Brain microvascular endothelial cell (primary cell): ENCODE data around the gene UTP11.

Source experiments
- DNase-seq: peaks from one replicate; pipeline ENCODE4 v3.0.0-alpha.2; 2020
- H3K27ac ChIP-seq: fragments of 250-450 bp; sonication (Bioruptor Pico); 2 replicates; pipeline ENCODE4 v1.5.1; 2020; ENCODE audit warnings: mild to moderate bottlenecking, moderate library complexity
- H3K27me3 ChIP-seq: fragments of 250-450 bp; sonication (Bioruptor Pico); replicated peaks from 2 replicates; pipeline ENCODE4 v1.5.1; 2020; ENCODE audit warnings: mild to moderate bottlenecking
- H3K36me3 ChIP-seq: fragments of 250-450 bp; sonication (Bioruptor Pico); replicated peaks from 2 replicates; pipeline ENCODE4 v1.5.1; 2020; ENCODE audit warnings: mild to moderate bottlenecking
- H3K4me3 ChIP-seq: 2 replicates; pipeline ENCODE4 v1.5.1; 2011; ENCODE audit warnings: low read depth, mild to moderate bottlenecking, control low read depth, low read length, moderate library complexity
- in situ Hi-C: cut with HindIII; loops from 2 replicates; pipeline ENCODE4 v1.10.0; 2017; ENCODE audit warnings: low sequenced_read_pairs, low pct_ligation_motif_present
- TF ChIP-seq, protein P1 (sequence below): IDR thresholded peaks from 2 replicates; pipeline ENCODE4 v1.5.1; 2011; ENCODE audit warnings: low read depth, mild to moderate bottlenecking, moderate library complexity, low read length, control low read depth, inconsistent platforms; ENCODE audit errors: missing control alignments

UTP11 gene

GRCh38 chr1:38063616-38064015 is 51.1 kb downstream of the UTP11 start:
- H3K4me3 ChIP-seq = no peak overlapping the region
- H3K27ac ChIP-seq = no peak overlapping the region
- no peak for DNase-seq
- H3K27me3 ChIP-seq = peaks cover 6% of the 10 kb centered on the region
- no peaks in the 10 kb centered on the region for H3K36me3 ChIP-seq
- in situ Hi-C loops = no loop called here
- TF ChIP-seq, protein P1, sequence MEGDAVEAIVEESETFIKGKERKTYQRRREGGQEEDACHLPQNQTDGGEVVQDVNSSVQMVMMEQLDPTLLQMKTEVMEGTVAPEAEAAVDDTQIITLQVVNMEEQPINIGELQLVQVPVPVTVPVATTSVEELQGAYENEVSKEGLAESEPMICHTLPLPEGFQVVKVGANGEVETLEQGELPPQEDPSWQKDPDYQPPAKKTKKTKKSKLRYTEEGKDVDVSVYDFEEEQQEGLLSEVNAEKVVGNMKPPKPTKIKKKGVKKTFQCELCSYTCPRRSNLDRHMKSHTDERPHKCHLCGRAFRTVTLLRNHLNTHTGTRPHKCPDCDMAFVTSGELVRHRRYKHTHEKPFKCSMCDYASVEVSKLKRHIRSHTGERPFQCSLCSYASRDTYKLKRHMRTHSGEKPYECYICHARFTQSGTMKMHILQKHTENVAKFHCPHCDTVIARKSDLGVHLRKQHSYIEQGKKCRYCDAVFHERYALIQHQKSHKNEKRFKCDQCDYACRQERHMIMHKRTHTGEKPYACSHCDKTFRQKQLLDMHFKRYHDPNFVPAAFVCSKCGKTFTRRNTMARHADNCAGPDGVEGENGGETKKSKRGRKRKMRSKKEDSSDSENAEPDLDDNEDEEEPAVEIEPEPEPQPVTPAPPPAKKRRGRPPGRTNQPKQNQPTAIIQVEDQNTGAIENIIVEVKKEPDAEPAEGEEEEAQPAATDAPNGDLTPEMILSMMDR = no peak

- H3K36me3 ChIP-seq = no peaks in the 10 kb centered on the region
- peak; percentile 84 for DNase-seq
- no peak overlapping the region for H3K27ac ChIP-seq
- H3K4me3 ChIP-seq = no peak overlapping the region
- TF ChIP-seq, protein P1 = peak; percentile 42
- peaks cover 6% of the 10 kb centered on the region for H3K27me3 ChIP-seq
- in situ Hi-C loops = no loop called here
Observed at GRCh38 chr1:38064197-38064903, 51.8 kb downstream of the UTP11 start.

- H3K36me3 ChIP-seq = no peaks in the 10 kb centered on the region
- H3K27ac ChIP-seq = no peak overlapping the region
- TF ChIP-seq, protein P1 = no peak
- H3K27me3 ChIP-seq = peaks cover 13% of the 10 kb centered on the region
- in situ Hi-C loops = no loop called here
- H3K4me3 ChIP-seq = no peak overlapping the region
- no peak for DNase-seq
Observed at GRCh38 chr1:38068220-38068979, 55.9 kb downstream of the UTP11 start.

DNA sequence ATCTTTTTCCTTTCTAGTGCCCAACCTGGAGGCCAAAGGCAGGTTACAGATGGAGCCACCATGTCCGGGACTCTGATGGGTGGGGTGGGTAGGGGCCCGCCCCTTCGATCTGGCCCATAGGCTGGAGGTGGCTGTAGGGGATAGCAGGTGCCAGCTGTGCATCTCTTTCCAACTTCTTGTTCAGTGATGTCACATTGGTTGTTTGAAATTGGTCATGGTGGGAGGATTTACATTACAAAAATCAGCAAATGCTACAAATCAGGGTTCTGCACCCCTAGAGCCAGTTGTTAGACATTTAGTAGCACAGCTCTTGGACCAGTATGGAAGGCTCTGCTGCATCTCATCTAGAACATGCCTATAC is 56.4 kb downstream of the UTP11 start:
- no peak overlapping the region for H3K4me3 ChIP-seq
- in situ Hi-C loops = no loop called here
- peaks cover 15% of the 10 kb centered on the region for H3K27me3 ChIP-seq
- TF ChIP-seq, protein P1 = no peak
- H3K36me3 ChIP-seq = no peaks in the 10 kb centered on the region
- H3K27ac ChIP-seq = no peak overlapping the region
- DNase-seq = no peak

DNA sequence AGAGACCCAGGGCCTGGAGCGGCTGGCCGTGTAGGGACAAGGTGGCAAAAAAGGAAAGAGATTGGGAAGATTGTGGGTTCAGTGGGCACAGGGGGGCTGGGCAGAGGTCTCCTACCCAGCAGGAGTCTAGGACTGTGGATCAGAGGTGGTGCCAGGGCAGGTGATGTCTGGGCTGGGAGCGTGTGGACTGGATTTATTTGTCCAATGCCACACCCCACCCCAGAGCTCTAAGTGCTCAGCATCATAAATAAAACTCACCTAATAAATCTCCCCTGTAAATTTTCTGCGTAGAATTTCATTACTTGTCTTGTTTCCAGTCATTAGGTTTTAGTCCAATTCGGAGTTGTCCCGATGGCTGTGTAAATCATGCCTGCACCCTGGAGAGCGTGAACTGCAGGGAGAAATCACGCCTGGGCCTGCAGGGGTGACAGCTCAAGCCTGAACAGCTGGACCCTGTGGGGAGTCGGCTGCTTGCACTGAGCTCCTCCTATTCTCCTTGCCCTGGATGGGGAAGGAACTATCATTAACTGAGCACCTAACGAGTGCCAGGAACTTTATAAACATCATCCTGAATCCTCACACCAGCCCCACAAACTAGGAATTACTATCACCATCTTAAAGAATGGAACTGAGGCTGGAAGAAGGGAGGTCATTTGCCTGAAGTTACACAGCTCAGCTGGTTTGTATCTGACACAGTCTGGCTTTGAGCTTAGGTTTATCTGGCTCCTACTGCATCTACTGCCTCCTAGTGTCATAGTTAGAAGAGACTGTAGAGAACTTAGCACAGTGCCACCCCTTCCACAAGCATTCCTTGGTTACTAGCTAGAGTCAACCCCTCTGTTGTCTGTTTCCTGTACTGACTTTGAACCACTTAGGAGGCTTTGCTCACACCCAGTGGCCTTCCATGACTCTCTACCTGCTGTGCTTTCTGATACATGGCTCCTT is 59.0 kb downstream of the UTP11 start:
- Histone ChIP-seq H3K36me3 (no peaks in the 10 kb centered on the region), H3K27ac (no peak overlapping the region), H3K4me3 (no peak overlapping the region), H3K27me3 (peaks cover 17% of the 10 kb centered on the region)
- DNase-seq = peak; percentile 35
- TF ChIP-seq, protein P1 = peak; percentile 73
- in situ Hi-C loops = no loop called here
